ENCODE measurements around the gene NOS1. TPM values are rescaled to one million over a fixed set of nuclear protein-coding genes. Genes with fewer than 3 reads are reported as not detected.

NOS1 gene
- total RNA-seq, 2 experiments from 2014 or later, result not detected

DNA sequence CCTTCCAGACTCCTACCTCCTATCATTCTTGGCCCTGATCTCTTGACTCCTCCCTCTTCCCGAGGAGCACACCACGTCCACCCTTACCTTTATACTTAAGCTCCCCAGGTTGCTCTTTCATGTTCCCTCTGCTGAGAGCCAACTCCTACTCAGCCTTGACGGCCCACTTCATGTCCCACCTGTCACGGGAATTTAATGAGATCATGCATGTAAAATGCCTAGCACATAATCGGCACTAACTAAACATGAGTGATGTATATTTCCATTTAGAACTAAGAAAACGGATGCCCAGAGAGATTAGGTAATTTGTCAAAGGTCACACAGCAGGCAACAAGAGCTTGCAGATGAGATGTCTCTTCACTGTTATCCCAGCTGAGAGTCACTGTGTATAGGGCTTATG is 45.1 kb downstream of the NOS1 start:
- no peak for DNase-seq (ENCODE audit: low spot score)
- H3K9me2 ChIP-seq (ENCODE audit: insufficient read depth, low read length), result no peaks in the 10 kb centered on the region
- no peaks in the 10 kb centered on the region for H3K79me2 ChIP-seq (ENCODE audit: insufficient read depth, low read depth, low read length)
- no TSS peak for BruUV-seq (replicated peaks)
- intact Hi-C loops (cut with micrococcal nuclease; ENCODE audit: unreplicated experiment), result no loop called here
- H3K4me1 ChIP-seq (ENCODE audit: insufficient read depth, low read length, poor library complexity, severe bottlenecking), result no peaks in the 10 kb centered on the region
- ChIA-PET POLR2A (no interaction called here), CTCF (ENCODE audit: unreplicated experiment) (no interaction called here)
- no peaks in the 10 kb centered on the region for H4K20me1 ChIP-seq (ENCODE audit: insufficient read depth, low read length)
- no peaks in the 10 kb centered on the region for H3K36me3 ChIP-seq (ENCODE audit: insufficient read depth, low read length)
- TF ChIP-seq, protein P1, sequence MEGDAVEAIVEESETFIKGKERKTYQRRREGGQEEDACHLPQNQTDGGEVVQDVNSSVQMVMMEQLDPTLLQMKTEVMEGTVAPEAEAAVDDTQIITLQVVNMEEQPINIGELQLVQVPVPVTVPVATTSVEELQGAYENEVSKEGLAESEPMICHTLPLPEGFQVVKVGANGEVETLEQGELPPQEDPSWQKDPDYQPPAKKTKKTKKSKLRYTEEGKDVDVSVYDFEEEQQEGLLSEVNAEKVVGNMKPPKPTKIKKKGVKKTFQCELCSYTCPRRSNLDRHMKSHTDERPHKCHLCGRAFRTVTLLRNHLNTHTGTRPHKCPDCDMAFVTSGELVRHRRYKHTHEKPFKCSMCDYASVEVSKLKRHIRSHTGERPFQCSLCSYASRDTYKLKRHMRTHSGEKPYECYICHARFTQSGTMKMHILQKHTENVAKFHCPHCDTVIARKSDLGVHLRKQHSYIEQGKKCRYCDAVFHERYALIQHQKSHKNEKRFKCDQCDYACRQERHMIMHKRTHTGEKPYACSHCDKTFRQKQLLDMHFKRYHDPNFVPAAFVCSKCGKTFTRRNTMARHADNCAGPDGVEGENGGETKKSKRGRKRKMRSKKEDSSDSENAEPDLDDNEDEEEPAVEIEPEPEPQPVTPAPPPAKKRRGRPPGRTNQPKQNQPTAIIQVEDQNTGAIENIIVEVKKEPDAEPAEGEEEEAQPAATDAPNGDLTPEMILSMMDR (conservative IDR thresholded peaks at IDR 0.05; ENCODE audit: low read length), result no peak
- no peak for TF ChIP-seq EZH2phosphoT487 (IDR thresholded peaks at IDR 0.05; ENCODE audit: borderline replicate concordance, low read depth, low read length)
- no peak overlapping the region for H2AFZ ChIP-seq (ENCODE audit: low read length)
- no peak overlapping the region for H3K4me2 ChIP-seq (ENCODE audit: low read length)
- H3K9me3 ChIP-seq (ENCODE audit: low read length), result no peaks in the 10 kb centered on the region
- H3K27ac ChIP-seq (ENCODE audit: low read depth, low read length, poor library complexity, severe bottlenecking), result no peak overlapping the region
- no peak overlapping the region for H3K4me3 ChIP-seq (ENCODE audit: low read depth, low read length, poor library complexity, severe bottlenecking)

DNA sequence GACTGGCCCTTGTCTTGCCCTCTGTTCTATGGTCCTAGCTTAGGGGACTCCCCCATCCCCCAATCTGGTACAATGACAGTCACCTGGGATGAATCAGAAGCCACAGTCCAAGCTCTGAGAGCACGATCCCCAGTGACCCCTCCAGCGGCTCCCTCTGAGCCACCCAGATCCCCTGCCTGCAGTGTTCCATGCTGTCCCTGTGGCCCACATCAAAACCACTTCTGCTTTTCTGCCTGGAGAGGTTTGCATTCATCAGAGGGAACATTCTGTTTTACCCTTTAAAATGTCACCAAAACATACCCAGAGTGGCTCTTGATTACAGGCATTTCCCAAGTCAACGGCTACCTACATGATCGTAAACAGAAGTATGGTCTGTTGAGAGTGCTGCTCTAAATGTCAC is 47.5 kb downstream of the NOS1 start:
- H3K4me1 ChIP-seq (ENCODE audit: insufficient read depth, low read length, poor library complexity, severe bottlenecking), result no peaks in the 10 kb centered on the region
- CTCF ChIA-PET (ENCODE audit: unreplicated experiment), result no interaction called here
- no TSS peak for BruUV-seq (replicated peaks)
- H4K20me1 ChIP-seq (ENCODE audit: insufficient read depth, low read length), result no peaks in the 10 kb centered on the region
- no peaks in the 10 kb centered on the region for H3K36me3 ChIP-seq (ENCODE audit: insufficient read depth, low read length)
- no peaks in the 10 kb centered on the region for H3K79me2 ChIP-seq (ENCODE audit: insufficient read depth, low read depth, low read length)
- H3K4me2 ChIP-seq (ENCODE audit: low read length), result no peak overlapping the region
- H3K9me2 ChIP-seq (ENCODE audit: insufficient read depth, low read length), result no peaks in the 10 kb centered on the region
- H2AFZ ChIP-seq (ENCODE audit: low read length), result no peak overlapping the region
- TF ChIP-seq EZH2phosphoT487 (IDR thresholded peaks at IDR 0.05; ENCODE audit: borderline replicate concordance, low read depth, low read length), result no peak
- TF ChIP-seq, protein P1 (conservative IDR thresholded peaks at IDR 0.05; ENCODE audit: low read length), result no peak
- H3K27ac ChIP-seq (ENCODE audit: low read depth, low read length, poor library complexity, severe bottlenecking), result no peak overlapping the region
- no peak overlapping the region for H3K4me3 ChIP-seq (ENCODE audit: low read depth, low read length, poor library complexity, severe bottlenecking)
- no peaks in the 10 kb centered on the region for H3K9me3 ChIP-seq (ENCODE audit: low read length)
- POLR2A ChIA-PET, result no interaction called here
- no peak for DNase-seq (ENCODE audit: low spot score)
- intact Hi-C loops (cut with micrococcal nuclease; ENCODE audit: unreplicated experiment), result no loop called here

DNA sequence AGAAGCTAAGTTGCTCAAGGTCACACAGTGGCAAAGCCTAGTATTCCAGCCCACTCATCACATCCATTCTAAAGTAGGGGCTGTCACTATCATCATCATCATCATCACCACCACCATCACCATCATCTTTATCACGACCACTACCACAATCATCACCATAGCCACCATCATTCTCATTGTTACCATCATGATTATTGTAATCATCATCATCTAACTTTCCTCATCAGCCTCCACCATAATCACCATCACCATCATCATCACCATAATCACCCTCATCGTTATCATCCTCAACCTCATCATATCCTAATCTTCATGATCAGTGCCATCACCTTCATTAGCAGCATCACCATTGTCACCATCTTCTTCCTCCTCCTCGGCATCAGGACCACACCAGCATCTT is 48.7 kb downstream of the NOS1 start:
- Histone ChIP-seq H3K4me1 (ENCODE audit: insufficient read depth, low read length, poor library complexity, severe bottlenecking) (no peaks in the 10 kb centered on the region), H3K4me3 (ENCODE audit: low read depth, low read length, poor library complexity, severe bottlenecking) (no peak overlapping the region), H3K27ac (ENCODE audit: low read depth, low read length, poor library complexity, severe bottlenecking) (no peak overlapping the region), H3K4me2 (ENCODE audit: low read length) (no peak overlapping the region), H2AFZ (ENCODE audit: low read length) (no peak overlapping the region), H3K79me2 (ENCODE audit: insufficient read depth, low read depth, low read length) (no peaks in the 10 kb centered on the region), H3K9me2 (ENCODE audit: insufficient read depth, low read length) (no peaks in the 10 kb centered on the region), H4K20me1 (ENCODE audit: insufficient read depth, low read length) (no peaks in the 10 kb centered on the region), H3K9me3 (ENCODE audit: low read length) (no peaks in the 10 kb centered on the region), H3K36me3 (ENCODE audit: insufficient read depth, low read length) (no peaks in the 10 kb centered on the region)
- POLR2A ChIA-PET, result interaction anchor here (0.6 kb wide), 1 partner anchor 9 kb away, joined by 3 read pairs; no protein-coding TSS in a partner anchor
- BruUV-seq (replicated peaks), result no TSS peak
- TF ChIP-seq, protein P1 (conservative IDR thresholded peaks at IDR 0.05; ENCODE audit: low read length), result no peak
- no peak for TF ChIP-seq EZH2phosphoT487 (IDR thresholded peaks at IDR 0.05; ENCODE audit: borderline replicate concordance, low read depth, low read length)
- intact Hi-C loops (cut with micrococcal nuclease; ENCODE audit: unreplicated experiment), result no loop called here
- no peak for DNase-seq (ENCODE audit: low spot score)
- CTCF ChIA-PET (ENCODE audit: unreplicated experiment), result no interaction called here
